ENCODE data around the gene NEUROD2.

Gene NEUROD2

GRCh38 chr17:39612935-39613464 lies 5.3 kb upstream of the NEUROD2 start (continued):
- TF ChIP-seq POU6F1 (CRISPR knock-in tag; IDR thresholded peaks at IDR 0.05; ENCODE audit: borderline replicate concordance, low read depth) = no peak
- TF ChIP-seq ZNF70 (CRISPR knock-in tag; IDR thresholded peaks at IDR 0.05) = no peak

- ATAC-seq = no peak
Observed at GRCh38 chr17:39612291-39612894, 4.7 kb upstream of the NEUROD2 start.

GRCh38 chr17:39611401-39612112 lies 3.8 kb upstream of the NEUROD2 start:
- TF ChIP-seq RARB (CRISPR knock-in tag; IDR thresholded peaks at IDR 0.05) (no peak), TOX (CRISPR knock-in tag; IDR thresholded peaks at IDR 0.05; ENCODE audit: borderline replicate concordance) (no peak), PPARA (CRISPR knock-in tag; IDR thresholded peaks at IDR 0.05; ENCODE audit: borderline replicate concordance) (no peak), OSR1 (CRISPR knock-in tag; IDR thresholded peaks at IDR 0.05) (no peak), CSRNP3 (CRISPR knock-in tag; IDR thresholded peaks at IDR 0.05) (no peak), POU6F1 (CRISPR knock-in tag; IDR thresholded peaks at IDR 0.05; ENCODE audit: borderline replicate concordance, low read depth) (no peak)
- ATAC-seq = no peak

More at GRCh38 chr17:39612291-39612894, 4.7 kb upstream of the NEUROD2 start:
- no peak for TF ChIP-seq SNAI2 (CRISPR knock-in tag; IDR thresholded peaks at IDR 0.05)
- no peak for TF ChIP-seq ZNF565 (CRISPR knock-in tag; conservative IDR thresholded peaks at IDR 0.05; ENCODE audit: low read depth)
- no peak for TF ChIP-seq CSRNP3 (CRISPR knock-in tag; IDR thresholded peaks at IDR 0.05)
- no peak for TF ChIP-seq ZNF70 (CRISPR knock-in tag; IDR thresholded peaks at IDR 0.05)
- TF ChIP-seq GLIS3 (CRISPR knock-in tag; IDR thresholded peaks at IDR 0.05) = no peak
- no peak for TF ChIP-seq TOX (CRISPR knock-in tag; IDR thresholded peaks at IDR 0.05; ENCODE audit: borderline replicate concordance)
- TF ChIP-seq BACH2 (CRISPR knock-in tag; IDR thresholded peaks at IDR 0.05; ENCODE audit: borderline replicate concordance) = no peak
- no peak for TF ChIP-seq TCF4 (CRISPR knock-in tag; IDR thresholded peaks at IDR 0.05; ENCODE audit: borderline replicate concordance)
- no peak for TF ChIP-seq PATZ1 (CRISPR knock-in tag; IDR thresholded peaks at IDR 0.05; ENCODE audit: borderline replicate concordance)
- TF ChIP-seq ISL1 (CRISPR knock-in tag; IDR thresholded peaks at IDR 0.05) = no peak
- no peak for TF ChIP-seq ZNF8 (CRISPR knock-in tag; IDR thresholded peaks at IDR 0.05)
- no peak for TF ChIP-seq POU6F1 (CRISPR knock-in tag; IDR thresholded peaks at IDR 0.05; ENCODE audit: borderline replicate concordance, low read depth)
